GM18907 (cell line): Measurements from ENCODE around the gene LASP1.
"Not testable (repeated sequence)": the region's sequence is repeated elsewhere in the genome, so short reads cannot be mapped to it uniquely, and the experiment has no call there.

ENCODE experiments used
- ATAC-seq: cut with Tn5 transposase; IDR thresholded peaks from one replicate; pipeline ENCODE4 v1.9.1; 2021; ENCODE audit warnings: mild to moderate bottlenecking, moderate library complexity; ENCODE audit not compliant: unreplicated experiment

The LASP1 gene

DNA sequence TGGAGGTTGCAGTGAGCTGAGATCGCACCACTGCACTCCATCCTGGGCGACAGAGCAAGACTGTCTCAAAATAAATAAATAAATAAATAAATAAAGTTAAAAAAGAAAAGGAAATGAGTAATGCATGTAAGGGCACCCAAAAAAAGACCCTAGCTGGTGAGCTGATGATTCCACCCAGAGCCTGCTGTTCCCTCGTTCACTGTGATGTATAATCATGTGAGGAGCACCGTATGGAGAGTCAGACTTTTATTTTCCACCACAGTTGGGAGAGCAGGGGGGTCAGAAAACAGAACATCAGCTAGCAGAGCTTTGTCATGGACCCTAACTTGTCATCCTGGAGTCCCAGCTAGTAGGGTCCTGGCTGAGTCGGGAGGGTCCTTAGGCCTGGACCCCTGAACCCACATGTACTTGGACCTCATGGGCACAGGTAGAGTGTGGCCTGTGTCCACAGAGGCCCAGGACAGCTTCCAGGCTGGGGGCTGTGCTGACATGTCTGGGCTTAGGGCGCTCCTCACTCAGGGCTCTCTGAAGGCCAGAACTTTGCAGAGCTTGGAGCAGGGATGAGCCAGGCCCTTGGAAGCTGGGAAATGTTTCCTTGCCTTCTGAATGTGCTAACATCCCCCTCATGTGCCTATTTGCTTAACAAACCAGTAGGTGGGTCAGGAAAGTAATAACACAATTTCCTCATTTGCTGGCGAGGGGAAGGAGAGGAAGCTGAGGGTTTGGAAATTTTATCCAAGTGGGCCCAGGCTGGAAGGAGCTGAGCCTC lies 36.8 kb downstream of the LASP1 start:
- no peak for ATAC-seq

GRCh38 chr17:38907930-38908675 lies 38.2 kb downstream of the LASP1 start:
- ATAC-seq: no peak

- ATAC-seq: no peak
Measured at GRCh38 chr17:38908676-38909181, 38.9 kb downstream of the LASP1 start.

DNA sequence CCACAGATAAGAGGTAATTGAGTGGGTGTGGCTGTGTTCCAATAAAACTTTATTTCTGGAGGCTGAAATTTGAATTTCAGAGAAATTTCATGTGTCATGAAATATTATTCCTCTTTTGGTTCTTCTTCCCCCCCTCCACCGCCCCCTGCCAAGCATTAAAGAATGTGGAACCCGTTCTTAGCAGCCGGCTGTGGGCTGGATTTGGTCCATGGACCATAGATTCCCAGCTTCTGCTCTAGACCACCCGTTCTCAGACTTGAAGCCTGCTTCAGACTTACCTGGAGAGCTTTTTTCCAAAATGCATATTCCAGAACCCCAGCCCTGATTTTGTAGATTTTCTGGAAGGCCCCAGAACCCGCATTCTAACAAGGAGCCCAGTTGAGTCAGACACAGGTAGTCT lies 40.5 kb downstream of the LASP1 start:
- ATAC-seq: no peak

- no peak for ATAC-seq
Measured at GRCh38 chr17:38911081-38911730, 41.3 kb downstream of the LASP1 start.

DNA sequence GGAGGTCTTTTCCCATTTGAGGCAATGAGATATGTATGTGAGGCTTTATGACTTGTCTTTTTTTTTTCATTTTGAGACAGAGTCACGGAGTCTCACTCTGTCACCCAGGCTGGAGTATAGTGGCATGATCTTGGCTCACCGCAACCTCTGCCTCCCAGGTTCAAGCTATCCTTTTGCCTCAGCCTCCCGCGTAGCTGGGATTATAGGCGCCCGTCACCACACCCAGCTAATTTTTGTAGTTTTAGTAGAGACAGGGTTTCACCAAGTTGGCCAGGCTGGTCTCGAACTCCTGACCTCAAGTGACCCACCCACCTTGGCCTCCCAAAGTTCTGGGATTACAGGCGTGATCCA lies 41.8 kb downstream of the LASP1 start:
- ATAC-seq: not testable (repeated sequence)

DNA sequence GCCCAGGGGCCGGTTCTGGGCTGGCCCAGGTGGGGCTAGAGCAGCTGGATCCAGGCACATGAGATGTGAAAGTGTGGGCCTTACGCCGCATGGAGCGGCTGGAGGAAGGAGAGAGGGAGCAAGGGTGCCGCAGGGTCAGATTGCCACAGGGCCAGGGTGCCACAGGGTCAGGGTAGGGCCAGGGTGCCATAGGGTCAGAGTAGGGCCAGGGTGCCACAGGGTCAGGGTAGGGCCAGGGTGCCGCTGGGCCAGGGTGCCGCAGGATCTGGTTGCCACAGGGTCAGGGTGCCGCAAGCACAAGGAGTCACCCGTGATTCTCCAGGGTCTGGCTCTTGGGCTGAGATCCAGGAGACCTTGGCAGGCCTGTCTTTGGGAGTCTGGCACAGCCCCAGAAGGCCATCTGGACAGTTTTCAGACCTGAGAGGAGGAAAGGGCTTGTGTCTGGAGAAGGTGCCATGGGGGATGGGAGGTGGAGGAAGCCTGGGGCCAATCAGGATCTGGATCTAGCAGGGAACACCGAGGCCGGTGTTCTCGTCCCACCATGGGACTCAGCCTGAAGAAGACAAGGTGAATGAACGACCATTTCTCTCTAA lies 42.5 kb downstream of the LASP1 start:
- no peak for ATAC-seq

- no peak for ATAC-seq
Measured at GRCh38 chr17:38914741-38915638, 45.1 kb downstream of the LASP1 start.

GRCh38 chr17:38915639-38915995 lies 45.8 kb downstream of the LASP1 start:
- no peak for ATAC-seq

DNA sequence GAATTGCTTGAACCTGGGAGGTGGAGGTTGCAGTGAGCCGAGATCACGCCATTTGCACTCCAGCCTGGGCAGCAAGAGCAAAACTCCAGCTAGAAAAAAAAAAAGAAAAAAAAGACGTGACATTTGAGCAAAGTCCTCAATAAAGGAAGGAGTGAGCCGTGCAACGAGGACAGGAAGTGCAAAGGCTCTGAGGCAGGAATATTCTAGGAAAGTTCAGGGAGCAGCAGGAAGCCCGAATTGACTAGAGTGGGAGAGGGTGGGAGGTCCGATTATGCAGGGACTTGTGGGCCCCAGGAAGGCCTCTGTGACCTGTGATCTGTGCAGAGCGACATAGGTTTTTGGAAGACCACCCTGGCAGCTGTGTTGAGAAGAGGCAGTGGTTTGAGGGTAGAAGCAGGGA lies 46.9 kb downstream of the LASP1 start:
- ATAC-seq: no peak

- no peak for ATAC-seq
Measured at GRCh38 chr17:38917259-38917658, 47.4 kb downstream of the LASP1 start.

GRCh38 chr17:38918129-38918913 lies 48.5 kb downstream of the LASP1 start:
- no peak for ATAC-seq

GRCh38 chr17:38918916-38919315 lies 49.1 kb downstream of the LASP1 start:
- no peak for ATAC-seq

- ATAC-seq: no peak
Measured at GRCh38 chr17:38919316-38920078, 49.6 kb downstream of the LASP1 start.

DNA sequence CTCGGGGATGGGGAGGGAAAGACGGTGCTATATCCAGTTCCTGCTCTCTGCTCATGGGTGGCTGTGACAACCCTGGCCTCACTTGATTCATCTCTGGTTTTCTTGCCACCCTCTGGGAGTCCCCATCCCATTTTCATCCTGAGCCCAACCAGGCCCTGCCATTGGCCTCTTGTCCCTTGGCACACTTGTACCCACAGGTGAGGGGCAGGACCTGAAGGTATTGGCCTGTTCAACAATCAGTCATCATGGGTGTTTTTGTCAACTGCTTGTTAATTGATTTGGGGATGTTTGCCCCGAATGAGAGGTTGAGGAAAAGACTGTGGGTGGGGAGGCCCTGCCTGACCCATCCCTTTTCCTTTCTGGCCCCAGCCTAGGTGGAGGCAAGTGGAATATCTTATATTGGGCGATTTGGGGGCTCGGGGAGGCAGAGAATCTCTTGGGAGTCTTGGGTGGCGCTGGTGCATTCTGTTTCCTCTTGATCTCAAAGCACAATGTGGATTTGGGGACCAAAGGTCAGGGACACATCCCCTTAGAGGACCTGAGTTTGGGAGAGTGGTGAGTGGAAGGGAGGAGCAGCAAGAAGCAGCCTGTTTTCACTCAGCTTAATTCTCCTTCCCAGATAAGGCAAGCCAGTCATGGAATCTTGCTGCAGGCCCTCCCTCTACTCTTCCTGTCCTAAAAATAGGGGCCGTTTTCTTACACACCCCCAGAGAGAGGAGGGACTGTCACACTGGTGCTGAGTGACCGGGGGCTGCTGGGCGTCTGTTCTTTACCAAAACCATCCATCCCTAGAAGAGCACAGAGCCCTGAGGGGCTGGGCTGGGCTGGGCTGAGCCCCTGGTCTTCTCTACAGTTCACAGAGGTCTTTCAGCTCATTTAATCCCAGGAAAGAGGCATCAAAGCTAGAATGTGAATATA lies 50.8 kb downstream of the LASP1 start:
- no peak for ATAC-seq

- ATAC-seq: no peak
Measured at GRCh38 chr17:38921756-38922411, 52.0 kb downstream of the LASP1 start.

GRCh38 chr17:38922538-38923297 lies 52.9 kb downstream of the LASP1 start:
- ATAC-seq: no peak
